K562 (cell line): ENCODE measurements around the gene BLM. TPM values are rescaled to one million over a fixed set of nuclear protein-coding genes. Genes with fewer than 3 reads are reported as not detected.

Source experiments
- AFF1 ChIP-seq, 2 experiments: fragments of 450-650 bp; IDR thresholded peaks; 2 replicates each; pipeline ENCODE4 v1.6.1; 2018; ENCODE audit warnings: mild to moderate bottlenecking in 2 of 2, low read depth in 1 of 2; ENCODE audit not compliant: partially characterized antibody in 2 of 2
- BRD9 ChIP-seq: fragments of 450-650 bp; IDR thresholded peaks from 2 replicates; pipeline ENCODE4 v1.6.1; 2018; ENCODE audit warnings: low read depth; ENCODE audit not compliant: partially characterized antibody
- CBX5 ChIP-seq: IDR thresholded peaks from 2 replicates; pipeline ENCODE4 v1.6.1; 2014; ENCODE audit warnings: low read depth, borderline replicate concordance
- CHAMP1 ChIP-seq: fragments of 450-650 bp; IDR thresholded peaks from 2 replicates; pipeline ENCODE4 v1.6.1; 2016; ENCODE audit warnings: mild to moderate bottlenecking
- HBP1 ChIP-seq: fragments of 450-650 bp; formaldehyde crosslinking; IDR thresholded peaks from 2 replicates; pipeline ENCODE4 v1.4.0; 2022; ENCODE audit warnings: missing genetic modification characterization
- HDAC1 ChIP-seq, 2 experiments: fragments of 450-650 bp; IDR thresholded peaks; 2 replicates each; pipeline ENCODE4 v1.6.1; 2016 to 2017; ENCODE audit warnings: inconsistent platforms in 1 of 2, mild to moderate bottlenecking in 1 of 2, moderate library complexity in 1 of 2
- MLX ChIP-seq, 2 experiments: fragments of 450-650 bp in 1 of 2; sonication (generic) in 1 of 2; formaldehyde crosslinking; conservative IDR thresholded peaks; 2 replicates each; pipeline versions ENCODE4 v1.4.0 to v1.8.1; 2020 to 2022; ENCODE audit warnings: mild to moderate bottlenecking in 1 of 2, missing genetic modification reagents in 1 of 2
- PHF20 ChIP-seq: fragments of 450-650 bp; IDR thresholded peaks from 2 replicates; pipeline ENCODE4 v1.6.1; 2018; ENCODE audit not compliant: partially characterized antibody
- RB1 ChIP-seq: fragments of 450-650 bp; IDR thresholded peaks from 2 replicates; pipeline ENCODE4 v1.6.1; 2017; ENCODE audit warnings: low read depth, mild to moderate bottlenecking
- SNIP1 ChIP-seq: fragments of 450-650 bp; IDR thresholded peaks from 2 replicates; pipeline ENCODE4 v1.7.1; 2017; ENCODE audit warnings: low read depth, mild to moderate bottlenecking
- TFE3 ChIP-seq: fragments of 450-650 bp; formaldehyde crosslinking; IDR thresholded peaks from 2 replicates; pipeline ENCODE4 v1.4.0; 2020; ENCODE audit warnings: mild to moderate bottlenecking, mixed read lengths
- TRIM24 ChIP-seq, 2 experiments: fragments of 450-650 bp; IDR thresholded peaks; 2 replicates each; pipeline ENCODE4 v1.6.1; 2016
- ZNF589 ChIP-seq: fragments of 200-800 bp; sonication (Bioruptor generic); IDR thresholded peaks from 2 replicates; pipeline ENCODE4 v1.6.1; 2016; ENCODE audit warnings: low read depth, missing genetic modification characterization, missing compliant biosample characterization
- polyA plus RNA-seq, 8 experiments: library from polyadenylated mRNA; depleted of rRNA in 4 of 8; stranded (reverse) in 5 of 8; unstranded in 3 of 8; fragments of >200 nt; fragmentation: Nextera tagmentation in 2 of 8; fragmentation: Illumina TruSeq in 1 of 8; extraction: Ambion mirVana in 2 of 8; extraction: Trizol in 1 of 8; gene quantifications; 2 replicates each; pipeline versions ENCODE4 v1.2.1 to v1.2.3, GENCODE V29; 2011 to 2014; ENCODE audit warnings: inconsistent platforms in 1 of 8, missing spikeins in 1 of 8
- total RNA-seq, 7 experiments: library from RNA; depleted of rRNA in 6 of 7; stranded (reverse); fragments of >200 nt in 6 of 7; fragmentation: Illumina TruSeq in 2 of 7; extraction: Trizol in 2 of 7; gene quantifications; 2 replicates each; pipeline versions ENCODE4 v1.2.1 to v1.2.3, GENCODE V29; 2011 to 2021; ENCODE audit warnings: low replicate concordance in 1 of 7

The BLM gene
- total and polyA plus RNA-seq, 9 of the 15 experiments (the other 6 are each of a cell fraction or from before 2014, with no cell fraction given) = 21.0 to 56.0 (median 43.9) TPM

- no peak for TF ChIP-seq SNIP1
- peak; percentile 66; the same call in 1 of the 2 replicates for TF ChIP-seq ZNF589 (CRISPR knock-in tag)
- TF ChIP-seq CBX5 = peak; percentile 87
- peak; percentile 25 for TF ChIP-seq BRD9
- 0 out of 4 replicates have a peak, but pooled peaks of 1 of the 2 experiments have one; percentile 52 for TF ChIP-seq MLX (CRISPR knock-in tag; conservative IDR thresholded peaks at IDR 0.05)
- 0 out of 2 replicates have a peak, but pooled peaks have one; percentile 42 for TF ChIP-seq HBP1 (CRISPR knock-in tag)
- TF ChIP-seq RB1 = peak; percentile 14; the same call in 1 of the 2 replicates
- TF ChIP-seq TFE3 (CRISPR knock-in tag) = no peak
- TF ChIP-seq TRIM24 (IDR thresholded peaks at IDR 0.05) = peak in 1 of 2 experiments; percentile 71; a peak in 2 of 4 replicates
- no peak; the same call in 1 of the 2 replicates for TF ChIP-seq CHAMP1
- TF ChIP-seq HDAC1 (IDR thresholded peaks at IDR 0.05) = peak in 1 of 2 experiments; percentile 5; a peak in 1 of 4 replicates
- peak in 1 of 2 experiments; percentile 41 for TF ChIP-seq AFF1 (IDR thresholded peaks at IDR 0.05; ENCODE audit: low read depth in 1 of 2, partially characterized antibody in 2 of 2)
- TF ChIP-seq PHF20 = peak; percentile 32
Measured at GRCh38 chr15:90716317-90716975, 700 bp upstream of the BLM start (continued).
